ENCODE data around the gene ZC3HAV1. TPM values are rescaled to one million over a fixed set of nuclear protein-coding genes. Genes with fewer than 3 reads are reported as not detected.

The ZC3HAV1 gene
- total RNA-seq, 1 experiment from 2014 or later, result 38.0 TPM

DNA sequence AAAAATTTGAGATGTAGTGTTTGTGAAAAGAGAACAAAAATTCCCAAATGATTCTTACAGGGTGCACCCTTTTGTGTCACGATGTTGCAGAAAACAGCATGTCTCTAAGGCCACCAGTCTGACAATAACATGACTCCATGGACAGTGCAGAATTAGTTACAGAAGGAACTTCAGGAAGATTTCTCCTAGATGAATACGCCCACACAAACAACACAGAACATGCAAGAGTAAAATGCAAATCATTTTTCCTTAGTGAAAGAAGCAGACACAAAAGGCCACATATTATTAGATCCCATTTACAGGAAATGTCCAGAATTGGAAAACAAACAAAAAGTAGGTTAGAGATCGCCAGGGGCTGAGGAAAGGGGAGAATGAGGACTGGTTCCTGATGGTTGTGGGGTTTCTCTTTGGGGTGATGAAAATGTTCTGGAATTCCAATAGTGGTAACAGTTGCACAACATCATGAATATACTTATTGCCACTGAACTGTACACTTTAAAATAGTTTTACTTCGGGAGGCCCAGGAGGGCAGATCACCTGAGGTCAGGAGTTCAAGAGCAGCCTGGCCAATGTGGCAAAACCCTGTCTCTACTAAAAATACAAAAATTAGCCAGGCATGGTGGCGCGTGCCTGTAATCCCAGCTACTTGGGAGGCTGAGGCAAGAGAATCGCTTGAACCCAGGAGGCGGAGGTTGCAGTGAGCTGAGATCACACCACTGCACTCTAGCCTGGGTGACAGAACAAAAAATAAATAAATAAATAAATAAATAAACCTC lies 10.2 kb downstream of the ZC3HAV1 start:
- peaks cover 33% of the 10 kb centered on the region for H3K36me3 Mint-ChIP-seq
- CTCF ChIA-PET, result no interaction called here
- POLR2A ChIA-PET, result no interaction called here
- no peak overlapping the region for H3K4me3 Mint-ChIP-seq
- no peak for DNase-seq (ENCODE audit: low spot score)
- no peaks in the 10 kb centered on the region for H3K27me3 Mint-ChIP-seq (ENCODE audit: low read depth)
- peaks cover 4% of the 10 kb centered on the region for H3K9me3 Mint-ChIP-seq
- ATAC-seq, result no peak
- TF ChIP-seq ZNF423 (CRISPR knock-in tag; IDR thresholded peaks at IDR 0.05) (no peak), ZNF121 (CRISPR knock-in tag; IDR thresholded peaks at IDR 0.05) (no peak), ESRRA (CRISPR knock-in tag; IDR thresholded peaks at IDR 0.05; ENCODE audit: borderline replicate concordance) (no peak), ZBTB21 (CRISPR knock-in tag; IDR thresholded peaks at IDR 0.05; ENCODE audit: borderline replicate concordance) (no peak), OVOL2 (CRISPR knock-in tag; IDR thresholded peaks at IDR 0.05; ENCODE audit: borderline replicate concordance) (no peak), ZNF138 (CRISPR knock-in tag; conservative IDR thresholded peaks at IDR 0.05) (no peak), TEAD1 (CRISPR knock-in tag; IDR thresholded peaks at IDR 0.05) (no peak), SOX15 (CRISPR knock-in tag; IDR thresholded peaks at IDR 0.05) (no peak), NR1H2 (CRISPR knock-in tag; IDR thresholded peaks at IDR 0.05) (no peak), NFYB (CRISPR knock-in tag; conservative IDR thresholded peaks at IDR 0.05; ENCODE audit: low read depth) (no peak), ZNF396 (CRISPR knock-in tag; IDR thresholded peaks at IDR 0.05; ENCODE audit: borderline replicate concordance) (no peak)
- TF ChIP-seq, protein P1, sequence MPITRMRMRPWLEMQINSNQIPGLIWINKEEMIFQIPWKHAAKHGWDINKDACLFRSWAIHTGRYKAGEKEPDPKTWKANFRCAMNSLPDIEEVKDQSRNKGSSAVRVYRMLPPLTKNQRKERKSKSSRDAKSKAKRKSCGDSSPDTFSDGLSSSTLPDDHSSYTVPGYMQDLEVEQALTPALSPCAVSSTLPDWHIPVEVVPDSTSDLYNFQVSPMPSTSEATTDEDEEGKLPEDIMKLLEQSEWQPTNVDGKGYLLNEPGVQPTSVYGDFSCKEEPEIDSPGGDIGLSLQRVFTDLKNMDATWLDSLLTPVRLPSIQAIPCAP (CRISPR knock-in tag; IDR thresholded peaks at IDR 0.05), result no peak
- TF ChIP-seq, protein P2, sequence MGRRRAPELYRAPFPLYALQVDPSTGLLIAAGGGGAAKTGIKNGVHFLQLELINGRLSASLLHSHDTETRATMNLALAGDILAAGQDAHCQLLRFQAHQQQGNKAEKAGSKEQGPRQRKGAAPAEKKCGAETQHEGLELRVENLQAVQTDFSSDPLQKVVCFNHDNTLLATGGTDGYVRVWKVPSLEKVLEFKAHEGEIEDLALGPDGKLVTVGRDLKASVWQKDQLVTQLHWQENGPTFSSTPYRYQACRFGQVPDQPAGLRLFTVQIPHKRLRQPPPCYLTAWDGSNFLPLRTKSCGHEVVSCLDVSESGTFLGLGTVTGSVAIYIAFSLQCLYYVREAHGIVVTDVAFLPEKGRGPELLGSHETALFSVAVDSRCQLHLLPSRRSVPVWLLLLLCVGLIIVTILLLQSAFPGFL (CRISPR knock-in tag; IDR thresholded peaks at IDR 0.05; ENCODE audit: borderline replicate concordance), result no peak
- TF ChIP-seq, protein P3, sequence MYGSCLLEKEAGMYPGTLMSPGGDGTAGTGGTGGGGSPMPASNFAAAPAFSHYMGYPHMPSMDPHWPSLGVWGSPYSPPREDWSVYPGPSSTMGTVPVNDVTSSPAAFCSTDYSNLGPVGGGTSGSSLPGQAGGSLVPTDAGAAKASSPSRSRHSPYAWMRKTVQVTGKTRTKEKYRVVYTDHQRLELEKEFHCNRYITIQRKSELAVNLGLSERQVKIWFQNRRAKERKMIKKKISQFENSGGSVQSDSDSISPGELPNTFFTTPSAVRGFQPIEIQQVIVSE (CRISPR knock-in tag; IDR thresholded peaks at IDR 0.05; ENCODE audit: borderline replicate concordance), result no peak
- TF ChIP-seq, protein P4, sequence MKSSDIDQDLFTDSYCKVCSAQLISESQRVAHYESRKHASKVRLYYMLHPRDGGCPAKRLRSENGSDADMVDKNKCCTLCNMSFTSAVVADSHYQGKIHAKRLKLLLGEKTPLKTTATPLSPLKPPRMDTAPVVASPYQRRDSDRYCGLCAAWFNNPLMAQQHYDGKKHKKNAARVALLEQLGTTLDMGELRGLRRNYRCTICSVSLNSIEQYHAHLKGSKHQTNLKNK (CRISPR knock-in tag; IDR thresholded peaks at IDR 0.05), result no peak
- TF ChIP-seq, protein P5, sequence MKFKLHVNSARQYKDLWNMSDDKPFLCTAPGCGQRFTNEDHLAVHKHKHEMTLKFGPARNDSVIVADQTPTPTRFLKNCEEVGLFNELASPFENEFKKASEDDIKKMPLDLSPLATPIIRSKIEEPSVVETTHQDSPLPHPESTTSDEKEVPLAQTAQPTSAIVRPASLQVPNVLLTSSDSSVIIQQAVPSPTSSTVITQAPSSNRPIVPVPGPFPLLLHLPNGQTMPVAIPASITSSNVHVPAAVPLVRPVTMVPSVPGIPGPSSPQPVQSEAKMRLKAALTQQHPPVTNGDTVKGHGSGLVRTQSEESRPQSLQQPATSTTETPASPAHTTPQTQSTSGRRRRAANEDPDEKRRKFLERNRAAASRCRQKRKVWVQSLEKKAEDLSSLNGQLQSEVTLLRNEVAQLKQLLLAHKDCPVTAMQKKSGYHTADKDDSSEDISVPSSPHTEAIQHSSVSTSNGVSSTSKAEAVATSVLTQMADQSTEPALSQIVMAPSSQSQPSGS (CRISPR knock-in tag; IDR thresholded peaks at IDR 0.05; ENCODE audit: borderline replicate concordance, low read depth), result no peak
- TF ChIP-seq, protein P6, sequence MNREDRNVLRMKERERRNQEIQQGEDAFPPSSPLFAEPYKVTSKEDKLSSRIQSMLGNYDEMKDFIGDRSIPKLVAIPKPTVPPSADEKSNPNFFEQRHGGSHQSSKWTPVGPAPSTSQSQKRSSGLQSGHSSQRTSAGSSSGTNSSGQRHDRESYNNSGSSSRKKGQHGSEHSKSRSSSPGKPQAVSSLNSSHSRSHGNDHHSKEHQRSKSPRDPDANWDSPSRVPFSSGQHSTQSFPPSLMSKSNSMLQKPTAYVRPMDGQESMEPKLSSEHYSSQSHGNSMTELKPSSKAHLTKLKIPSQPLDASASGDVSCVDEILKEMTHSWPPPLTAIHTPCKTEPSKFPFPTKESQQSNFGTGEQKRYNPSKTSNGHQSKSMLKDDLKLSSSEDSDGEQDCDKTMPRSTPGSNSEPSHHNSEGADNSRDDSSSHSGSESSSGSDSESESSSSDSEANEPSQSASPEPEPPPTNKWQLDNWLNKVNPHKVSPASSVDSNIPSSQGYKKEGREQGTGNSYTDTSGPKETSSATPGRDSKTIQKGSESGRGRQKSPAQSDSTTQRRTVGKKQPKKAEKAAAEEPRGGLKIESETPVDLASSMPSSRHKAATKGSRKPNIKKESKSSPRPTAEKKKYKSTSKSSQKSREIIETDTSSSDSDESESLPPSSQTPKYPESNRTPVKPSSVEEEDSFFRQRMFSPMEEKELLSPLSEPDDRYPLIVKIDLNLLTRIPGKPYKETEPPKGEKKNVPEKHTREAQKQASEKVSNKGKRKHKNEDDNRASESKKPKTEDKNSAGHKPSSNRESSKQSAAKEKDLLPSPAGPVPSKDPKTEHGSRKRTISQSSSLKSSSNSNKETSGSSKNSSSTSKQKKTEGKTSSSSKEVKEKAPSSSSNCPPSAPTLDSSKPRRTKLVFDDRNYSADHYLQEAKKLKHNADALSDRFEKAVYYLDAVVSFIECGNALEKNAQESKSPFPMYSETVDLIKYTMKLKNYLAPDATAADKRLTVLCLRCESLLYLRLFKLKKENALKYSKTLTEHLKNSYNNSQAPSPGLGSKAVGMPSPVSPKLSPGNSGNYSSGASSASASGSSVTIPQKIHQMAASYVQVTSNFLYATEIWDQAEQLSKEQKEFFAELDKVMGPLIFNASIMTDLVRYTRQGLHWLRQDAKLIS (CRISPR knock-in tag; IDR thresholded peaks at IDR 0.05; ENCODE audit: borderline replicate concordance), result no peak
- TF ChIP-seq, protein P7, sequence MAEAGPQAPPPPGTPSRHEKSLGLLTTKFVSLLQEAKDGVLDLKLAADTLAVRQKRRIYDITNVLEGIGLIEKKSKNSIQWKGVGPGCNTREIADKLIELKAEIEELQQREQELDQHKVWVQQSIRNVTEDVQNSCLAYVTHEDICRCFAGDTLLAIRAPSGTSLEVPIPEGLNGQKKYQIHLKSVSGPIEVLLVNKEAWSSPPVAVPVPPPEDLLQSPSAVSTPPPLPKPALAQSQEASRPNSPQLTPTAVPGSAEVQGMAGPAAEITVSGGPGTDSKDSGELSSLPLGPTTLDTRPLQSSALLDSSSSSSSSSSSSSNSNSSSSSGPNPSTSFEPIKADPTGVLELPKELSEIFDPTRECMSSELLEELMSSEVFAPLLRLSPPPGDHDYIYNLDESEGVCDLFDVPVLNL (CRISPR knock-in tag; IDR thresholded peaks at IDR 0.05; ENCODE audit: borderline replicate concordance, low read depth), result no peak
- TF ChIP-seq, protein P8, sequence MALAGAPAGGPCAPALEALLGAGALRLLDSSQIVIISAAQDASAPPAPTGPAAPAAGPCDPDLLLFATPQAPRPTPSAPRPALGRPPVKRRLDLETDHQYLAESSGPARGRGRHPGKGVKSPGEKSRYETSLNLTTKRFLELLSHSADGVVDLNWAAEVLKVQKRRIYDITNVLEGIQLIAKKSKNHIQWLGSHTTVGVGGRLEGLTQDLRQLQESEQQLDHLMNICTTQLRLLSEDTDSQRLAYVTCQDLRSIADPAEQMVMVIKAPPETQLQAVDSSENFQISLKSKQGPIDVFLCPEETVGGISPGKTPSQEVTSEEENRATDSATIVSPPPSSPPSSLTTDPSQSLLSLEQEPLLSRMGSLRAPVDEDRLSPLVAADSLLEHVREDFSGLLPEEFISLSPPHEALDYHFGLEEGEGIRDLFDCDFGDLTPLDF (CRISPR knock-in tag; IDR thresholded peaks at IDR 0.05), result no peak
- peaks cover 26% of the 10 kb centered on the region for H3K4me1 Mint-ChIP-seq
- H3K27ac Mint-ChIP-seq, result peak overlapping the region; percentile 12; the same call in 1 of the 2 replicates

Measured in WTC11 (cell line).